Upper lobe of left lung (tissue), 4 donors: Measurements from ENCODE around the gene AP5S1.

Source experiments
- CTCF ChIP-seq, 6 experiments: fragments of 450-650 bp in 4 of 6; fragments of 200-600 bp in 2 of 6; sonication (generic) in 2 of 6; IDR thresholded peaks; one replicate each; pipeline ENCODE4 v1.5.1; 2016 to 2019; ENCODE audit warnings: antibody characterized with exemption in 6 of 6
- EP300 ChIP-seq, 4 donors: sonication (generic); formaldehyde crosslinking; IDR thresholded peaks; one replicate each; pipeline ENCODE4 v1.5.1; 2017; ENCODE audit warnings: antibody characterized with exemption in 4 of 4, control low read depth in 2 of 4
- POLR2A ChIP-seq, 4 donors: fragments of 450-650 bp; IDR thresholded peaks; one replicate each; pipeline ENCODE4 v1.5.1; 2016 to 2017; ENCODE audit warnings: antibody characterized with exemption in 4 of 4, mild to moderate bottlenecking in 2 of 4
- POLR2AphosphoS5 ChIP-seq, 2 donors: sonication (generic); formaldehyde crosslinking; IDR thresholded peaks; one replicate each; pipeline ENCODE4 v1.5.1; 2017; ENCODE audit warnings: antibody characterized with exemption in 2 of 2

GRCh38 chr20:3863317-3863716 lies 43.0 kb downstream of the AP5S1 start:
- TF ChIP-seq CTCF (IDR thresholded peaks at IDR 0.05) (no peak), POLR2A (IDR thresholded peaks at IDR 0.05) (no peak), POLR2AphosphoS5 (IDR thresholded peaks at IDR 0.05) (no peak), EP300 (IDR thresholded peaks at IDR 0.05) (no peak)
